ENCODE data around the gene PATL1.

Gene PATL1

DNA sequence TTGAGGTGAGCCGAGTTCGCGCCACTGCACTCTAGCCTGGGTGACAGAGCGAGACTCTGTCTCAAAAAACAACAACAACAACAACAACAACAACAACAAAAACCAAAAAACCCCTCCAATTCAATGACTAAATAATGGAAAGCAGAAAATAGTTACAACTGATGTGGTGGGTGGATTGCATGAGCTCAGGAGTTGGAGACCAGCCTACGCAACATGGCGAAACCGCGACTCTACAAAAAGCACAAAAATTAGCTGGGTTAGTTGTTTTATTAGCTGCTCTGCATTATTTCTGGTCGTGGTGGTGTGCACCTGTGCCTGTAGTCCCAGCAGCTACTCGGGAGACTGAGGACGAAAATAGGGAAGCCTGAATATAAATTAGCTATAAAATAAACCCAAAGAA, 2.6 kb upstream of the PATL1 start:
- TF ChIP-seq, protein P1, sequence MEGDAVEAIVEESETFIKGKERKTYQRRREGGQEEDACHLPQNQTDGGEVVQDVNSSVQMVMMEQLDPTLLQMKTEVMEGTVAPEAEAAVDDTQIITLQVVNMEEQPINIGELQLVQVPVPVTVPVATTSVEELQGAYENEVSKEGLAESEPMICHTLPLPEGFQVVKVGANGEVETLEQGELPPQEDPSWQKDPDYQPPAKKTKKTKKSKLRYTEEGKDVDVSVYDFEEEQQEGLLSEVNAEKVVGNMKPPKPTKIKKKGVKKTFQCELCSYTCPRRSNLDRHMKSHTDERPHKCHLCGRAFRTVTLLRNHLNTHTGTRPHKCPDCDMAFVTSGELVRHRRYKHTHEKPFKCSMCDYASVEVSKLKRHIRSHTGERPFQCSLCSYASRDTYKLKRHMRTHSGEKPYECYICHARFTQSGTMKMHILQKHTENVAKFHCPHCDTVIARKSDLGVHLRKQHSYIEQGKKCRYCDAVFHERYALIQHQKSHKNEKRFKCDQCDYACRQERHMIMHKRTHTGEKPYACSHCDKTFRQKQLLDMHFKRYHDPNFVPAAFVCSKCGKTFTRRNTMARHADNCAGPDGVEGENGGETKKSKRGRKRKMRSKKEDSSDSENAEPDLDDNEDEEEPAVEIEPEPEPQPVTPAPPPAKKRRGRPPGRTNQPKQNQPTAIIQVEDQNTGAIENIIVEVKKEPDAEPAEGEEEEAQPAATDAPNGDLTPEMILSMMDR (IDR thresholded peaks at IDR 0.05): no peak
- TF ChIP-seq ZFX (IDR thresholded peaks at IDR 0.05; ENCODE audit: borderline replicate concordance): no peak
- no peak overlapping the region for H3K27ac ChIP-seq

DNA sequence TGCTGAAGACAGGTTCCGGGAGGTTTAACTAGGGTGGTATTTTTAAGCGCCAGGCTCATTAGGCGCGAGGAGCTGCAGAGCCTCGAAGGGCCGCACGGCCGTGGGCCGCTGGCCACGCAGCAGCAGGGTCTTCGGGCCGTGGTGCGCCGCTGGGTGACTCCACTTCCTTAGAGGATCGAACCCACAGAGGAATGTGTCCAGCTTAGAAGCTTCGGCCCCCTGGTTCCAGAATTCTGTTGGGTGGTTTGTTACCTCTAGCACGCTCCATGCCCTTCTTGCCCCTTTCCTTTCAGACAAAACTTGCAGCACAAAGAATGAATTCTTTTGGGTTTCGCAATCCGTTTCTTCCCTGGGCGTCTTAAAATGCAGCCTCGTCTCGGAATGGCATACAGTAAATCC, 773 bp upstream of the PATL1 start:
- TF ChIP-seq, protein P1 (IDR thresholded peaks at IDR 0.05): no peak
- no peak for TF ChIP-seq ZFX (IDR thresholded peaks at IDR 0.05; ENCODE audit: borderline replicate concordance)
- peak overlapping the region; percentile 94 for H3K27ac ChIP-seq

GRCh38 chr11:59668188-59668949, 468 bp downstream of the PATL1 start:
- TF ChIP-seq ZFX (IDR thresholded peaks at IDR 0.05; ENCODE audit: borderline replicate concordance): no peak
- TF ChIP-seq, protein P1 (IDR thresholded peaks at IDR 0.05): no peak
- peak overlapping the region; percentile 94 for H3K27ac ChIP-seq

DNA sequence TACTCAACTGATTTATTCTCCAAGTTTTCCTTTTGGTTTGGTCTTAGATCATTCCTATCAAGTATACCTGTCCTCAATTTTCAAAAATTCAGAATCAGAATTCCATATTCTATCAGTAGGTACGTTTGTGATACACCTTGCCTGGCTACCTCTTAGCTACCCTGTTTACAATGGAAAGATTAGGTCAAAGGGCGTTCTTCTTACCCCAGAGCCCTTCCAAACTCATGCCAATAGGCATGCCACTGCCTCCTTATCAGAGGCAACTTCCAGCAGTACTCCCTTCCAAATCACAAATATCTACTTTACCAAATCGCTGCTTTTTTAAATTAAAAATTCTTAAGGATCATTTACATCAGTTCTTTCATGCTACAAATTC, 1.0 kb downstream of the PATL1 start:
- TF ChIP-seq ZFX (IDR thresholded peaks at IDR 0.05; ENCODE audit: borderline replicate concordance): no peak
- TF ChIP-seq, protein P1 (IDR thresholded peaks at IDR 0.05): no peak
- H3K27ac ChIP-seq: peak overlapping the region; percentile 94

GRCh38 chr11:59666969-59667368, 1.9 kb downstream of the PATL1 start:
- no peak overlapping the region for H3K27ac ChIP-seq
- TF ChIP-seq, protein P1 (IDR thresholded peaks at IDR 0.05): no peak
- no peak for TF ChIP-seq ZFX (IDR thresholded peaks at IDR 0.05; ENCODE audit: borderline replicate concordance)

- TF ChIP-seq ZFX (IDR thresholded peaks at IDR 0.05; ENCODE audit: borderline replicate concordance): no peak
- TF ChIP-seq, protein P1 (IDR thresholded peaks at IDR 0.05): no peak
- H3K27ac ChIP-seq: no peak overlapping the region
Observed at GRCh38 chr11:59660621-59661020, 8.2 kb downstream of the PATL1 start.

DNA sequence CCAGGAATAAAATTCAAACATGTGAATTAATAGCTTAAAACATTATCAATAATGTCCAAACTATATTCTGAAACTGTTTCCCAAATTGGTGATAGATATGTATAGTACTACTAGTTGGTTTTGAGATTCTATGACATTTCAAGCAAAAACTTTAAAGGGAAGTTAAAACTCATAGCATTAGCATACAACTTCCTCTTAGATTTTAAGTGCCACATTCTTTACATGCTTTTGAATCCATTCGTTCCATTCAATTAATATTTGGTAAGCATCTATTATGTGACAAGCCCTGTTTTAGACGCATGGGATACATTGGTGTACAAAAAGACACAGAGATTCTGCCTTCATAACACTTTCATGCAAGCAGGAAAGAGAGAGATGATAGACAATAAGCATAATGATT, 8.9 kb downstream of the PATL1 start:
- TF ChIP-seq, protein P1 (IDR thresholded peaks at IDR 0.05): no peak
- TF ChIP-seq ZFX (IDR thresholded peaks at IDR 0.05; ENCODE audit: borderline replicate concordance): no peak

More for the DNA sequence above, 8.9 kb downstream of the PATL1 start:
- H3K27ac ChIP-seq: no peak overlapping the region

All from 22Rv1 (cell line).